Activated CD4-positive, alpha-beta T cell treated with anti-CD3 and anti-CD28 coated beads for 24 hours (primary cell): ENCODE results near the gene SAMD3.
"Not testable (repeated sequence)": the region's sequence is repeated elsewhere in the genome, so short reads cannot be mapped to it uniquely, and the experiment has no call there.

Experiments used
- DNase-seq, 2 donors: peaks; one replicate each; pipeline ENCODE4 v3.0.0-alpha.2; 2020; ENCODE audit warnings: low read depth in 2 of 2

Gene SAMD3

GRCh38 chr6:130129762-130130246 lies 92.9 kb downstream of the SAMD3 start:
- DNase-seq: no peak

- DNase-seq: no peak
Measured at GRCh38 chr6:130128326-130128725, 94.4 kb downstream of the SAMD3 start.

GRCh38 chr6:130127195-130127594 lies 95.6 kb downstream of the SAMD3 start:
- no peak for DNase-seq

GRCh38 chr6:130122243-130122642 lies 100.5 kb downstream of the SAMD3 start:
- DNase-seq: no peak

GRCh38 chr6:130120731-130121130 lies 102.0 kb downstream of the SAMD3 start:
- no peak for DNase-seq

- DNase-seq: no peak
Measured at GRCh38 chr6:130119211-130119610, 103.5 kb downstream of the SAMD3 start.

- DNase-seq: no peak
Measured at GRCh38 chr6:130118236-130118635, 104.5 kb downstream of the SAMD3 start.

GRCh38 chr6:130117187-130117701 lies 105.5 kb downstream of the SAMD3 start:
- not testable (repeated sequence) for DNase-seq

GRCh38 chr6:130116273-130116672 lies 106.5 kb downstream of the SAMD3 start:
- no peak for DNase-seq

GRCh38 chr6:130115036-130115435 lies 107.7 kb downstream of the SAMD3 start:
- DNase-seq: no peak

- DNase-seq: no peak
Measured at GRCh38 chr6:130113201-130113710, 109.5 kb downstream of the SAMD3 start.

- DNase-seq: no peak
Measured at GRCh38 chr6:130111031-130111430, 111.7 kb downstream of the SAMD3 start.

GRCh38 chr6:130107710-130108109 lies 115.0 kb downstream of the SAMD3 start:
- no peak for DNase-seq

GRCh38 chr6:130105996-130106704 lies 116.6 kb downstream of the SAMD3 start:
- no peak for DNase-seq

GRCh38 chr6:130099119-130099518 lies 123.6 kb downstream of the SAMD3 start:
- no peak for DNase-seq

GRCh38 chr6:130098317-130098716 lies 124.4 kb downstream of the SAMD3 start:
- no peak for DNase-seq
